Central memory CD4-positive, alpha-beta T cell (primary cell): ENCODE measurements around the gene ZFYVE21.
"Not testable (repeated sequence)": the region's sequence is repeated elsewhere in the genome, so short reads cannot be mapped to it uniquely, and the experiment has no call there.

Experiments
- DNase-seq: peaks from one replicate; pipeline ENCODE4 v3.0.0; 2022

The ZFYVE21 gene

GRCh38 chr14:103772078-103772712 lies 56.6 kb downstream of the ZFYVE21 start:
- DNase-seq = no peak

- no peak for DNase-seq
Measured at GRCh38 chr14:103773521-103773920, 57.9 kb downstream of the ZFYVE21 start.

GRCh38 chr14:103775506-103775905 lies 59.9 kb downstream of the ZFYVE21 start:
- DNase-seq = no peak

GRCh38 chr14:103776319-103776718 lies 60.7 kb downstream of the ZFYVE21 start:
- DNase-seq = not testable (repeated sequence)

GRCh38 chr14:103782376-103782775 lies 66.8 kb downstream of the ZFYVE21 start:
- DNase-seq = no peak
